GM23338 (cell line): ENCODE results near the gene CLDN11. TPM values are rescaled to one million over a fixed set of nuclear protein-coding genes. Genes with fewer than 3 reads are reported as not detected.

ENCODE experiments used
- ATAC-seq: fragments of 200-7000 bp; cut with Tn5 transposase; 3 replicates; pipeline ENCODE4 v1.9.1; 2020
- DNase-seq: peaks from one replicate; pipeline ENCODE4 v3.0.0-alpha.2; 2015; ENCODE audit warnings: low spot score
- H2AFZ ChIP-seq: fragments of 200-600 bp; sonication (generic); 2 replicates; pipeline ENCODE4 v1.8.0; 2016; ENCODE audit warnings: antibody characterized with exemption, mild to moderate bottlenecking, moderate library complexity
- H3F3A ChIP-seq: fragments of 200-600 bp; sonication (generic); replicated peaks from 2 replicates; pipeline ENCODE4 v1.8.0; 2017; ENCODE audit warnings: antibody characterized with exemption, mixed run types, low read depth
- H3K27ac ChIP-seq: fragments of 200-600 bp; sonication (generic); 2 replicates; pipeline ENCODE4 v1.6.1; 2016; ENCODE audit warnings: low read depth
- H3K27me3 ChIP-seq: fragments of 200-600 bp; sonication (generic); 2 replicates; pipeline ENCODE4 v1.8.0; 2016; ENCODE audit warnings: mild to moderate bottlenecking, mixed run types, moderate library complexity; ENCODE audit not compliant: insufficient read depth
- H3K36me3 ChIP-seq: fragments of 200-600 bp; sonication (generic); 2 replicates; pipeline ENCODE4 v1.8.0; 2016; ENCODE audit warnings: mild to moderate bottlenecking; ENCODE audit not compliant: insufficient read depth
- H3K4me1 ChIP-seq: fragments of 200-600 bp; sonication (generic); 2 replicates; pipeline ENCODE4 v1.8.0; 2016; ENCODE audit warnings: mild to moderate bottlenecking, moderate library complexity; ENCODE audit not compliant: insufficient read depth
- H3K4me2 ChIP-seq: fragments of 200-600 bp; sonication (generic); 2 replicates; pipeline ENCODE4 v1.7.1; 2017; ENCODE audit warnings: mixed run types
- H3K4me3 ChIP-seq: fragments of 200-600 bp; sonication (generic); 2 replicates; pipeline ENCODE4 v1.6.1; 2016; ENCODE audit warnings: mixed run types
- H3K79me2 ChIP-seq: fragments of 200-600 bp; sonication (generic); replicated peaks from 2 replicates; pipeline ENCODE4 v1.8.0; 2017; ENCODE audit warnings: mild to moderate bottlenecking; ENCODE audit not compliant: insufficient read depth
- H3K9me2 ChIP-seq: fragments of 200-600 bp; sonication (generic); 2 replicates; pipeline ENCODE4 v1.8.0; 2017; ENCODE audit not compliant: insufficient read depth
- H4K20me1 ChIP-seq: fragments of 200-600 bp; sonication (generic); replicated peaks from 2 replicates; pipeline ENCODE4 v1.8.0; 2017; ENCODE audit warnings: mild to moderate bottlenecking; ENCODE audit not compliant: insufficient read depth
- H3K27ac Mint-ChIP-seq: 2 replicates; pipeline ENCODE4 v1.8.0; 2020; ENCODE audit warnings: inconsistent platforms, mild to moderate bottlenecking, moderate library complexity, mixed read lengths
- H3K27me3 Mint-ChIP-seq: 3 replicates; pipeline ENCODE4 v1.8.0; 2022; ENCODE audit warnings: low read depth, mild to moderate bottlenecking, moderate library complexity, mixed read lengths, inconsistent platforms; ENCODE audit not compliant: insufficient read depth, poor library complexity
- H3K36me3 Mint-ChIP-seq: 3 replicates; pipeline ENCODE4 v1.8.0; 2021; ENCODE audit warnings: low read depth, mild to moderate bottlenecking, inconsistent platforms, moderate library complexity, mixed read lengths
- H3K4me1 Mint-ChIP-seq: 3 replicates; pipeline ENCODE4 v1.8.0; 2020; ENCODE audit warnings: mild to moderate bottlenecking, inconsistent platforms, mixed read lengths
- H3K4me3 Mint-ChIP-seq: 3 replicates; pipeline ENCODE4 v1.8.0; 2021; ENCODE audit warnings: moderate library complexity, mild to moderate bottlenecking, inconsistent platforms, mixed read lengths
- H3K9me3 Mint-ChIP-seq: 3 replicates; pipeline ENCODE4 v1.8.0; 2020; ENCODE audit warnings: moderate library complexity, mild to moderate bottlenecking, inconsistent platforms, mixed read lengths
- CREB1 ChIP-seq: fragments of 250-450 bp; sonication (Bioruptor Pico); IDR thresholded peaks from 2 replicates; pipeline ENCODE4 v1.5.0; 2020; ENCODE audit warnings: low read depth, mild to moderate bottlenecking, moderate library complexity
- EZH2 ChIP-seq: fragments of 200-600 bp; sonication (generic); IDR thresholded peaks from one replicate; pipeline ENCODE4 v1.8.0; 2017; ENCODE audit warnings: antibody characterized with exemption, mild to moderate bottlenecking, low read depth; ENCODE audit not compliant: unreplicated experiment
- EZH2phosphoT487 ChIP-seq: fragments of 200-600 bp; sonication (generic); IDR thresholded peaks from one replicate; pipeline ENCODE4 v1.8.1; 2018; ENCODE audit warnings: antibody characterized with exemption; ENCODE audit not compliant: unreplicated experiment
- JUNB ChIP-seq: IDR thresholded peaks from one replicate; pipeline ENCODE4 v1.6.1; 2016; ENCODE audit warnings: antibody characterized with exemption; ENCODE audit not compliant: unreplicated experiment
- NANOG ChIP-seq: IDR thresholded peaks from 2 replicates; pipeline ENCODE4 v1.6.1; 2016; ENCODE audit warnings: antibody characterized with exemption, borderline replicate concordance
- POLR2AphosphoS5 ChIP-seq: IDR thresholded peaks from 2 replicates; pipeline ENCODE4 v1.6.1; 2016; ENCODE audit warnings: antibody characterized with exemption, low read depth
- STAT1 ChIP-seq: IDR thresholded peaks from one replicate; pipeline ENCODE4 v1.6.1; 2016; ENCODE audit warnings: antibody characterized with exemption; ENCODE audit not compliant: unreplicated experiment
- ZNF114 ChIP-seq: fragments of 250-450 bp; sonication (Bioruptor Pico); IDR thresholded peaks from 2 replicates; pipeline ENCODE4 v1.5.0; 2020; ENCODE audit warnings: mild to moderate bottlenecking, moderate library complexity
- ZNF331 ChIP-seq: fragments of 250-450 bp; sonication (Bioruptor Pico); IDR thresholded peaks from 2 replicates; pipeline ENCODE4 v1.5.0; 2020; ENCODE audit warnings: low read depth, mild to moderate bottlenecking, moderate library complexity
- polyA plus RNA-seq: library from polyadenylated mRNA; unstranded; fragments of >200 nt; fragmentation: Nextera tagmentation; extraction: Ambion mirVana; gene quantifications from 2 replicates; pipeline ENCODE4 v1.2.1, GENCODE V29; 2016
- total RNA-seq: library from RNA; depleted of rRNA; stranded (reverse); fragments of >200 nt; shearing (Covaris generic); gene quantifications from 2 replicates; pipeline ENCODE4 v1.2.3, GENCODE V29; 2014
- TF ChIP-seq, protein P1 (sequence below), 2 experiments: fragments of 200-600 bp in 1 of 2; sonication (generic) in 1 of 2; conservative IDR thresholded peaks; 2 replicates each; pipeline versions ENCODE4 v1.5.1 to v1.6.1; 2016 to 2017; ENCODE audit warnings: antibody characterized with exemption in 2 of 2, low read depth in 2 of 2, mild to moderate bottlenecking in 2 of 2, moderate library complexity in 1 of 2
- TF ChIP-seq, protein P2 (sequence below): IDR thresholded peaks from 2 replicates; pipeline ENCODE4 v1.6.1; 2016; ENCODE audit warnings: antibody characterized with exemption
- TF ChIP-seq, protein P3 (sequence below): IDR thresholded peaks from one replicate; pipeline ENCODE4 v1.6.1; 2018; ENCODE audit warnings: antibody characterized with exemption; ENCODE audit not compliant: unreplicated experiment
- TF ChIP-seq, protein P4 (sequence below): fragments of 250-450 bp; sonication (Bioruptor Pico); IDR thresholded peaks from 2 replicates; pipeline ENCODE4 v1.5.0; 2020; ENCODE audit warnings: mild to moderate bottlenecking, moderate library complexity

CLDN11 gene
- total and polyA plus RNA-seq, 2 experiments from 2014 or later, result 5.2 to 8.3 TPM

DNA sequence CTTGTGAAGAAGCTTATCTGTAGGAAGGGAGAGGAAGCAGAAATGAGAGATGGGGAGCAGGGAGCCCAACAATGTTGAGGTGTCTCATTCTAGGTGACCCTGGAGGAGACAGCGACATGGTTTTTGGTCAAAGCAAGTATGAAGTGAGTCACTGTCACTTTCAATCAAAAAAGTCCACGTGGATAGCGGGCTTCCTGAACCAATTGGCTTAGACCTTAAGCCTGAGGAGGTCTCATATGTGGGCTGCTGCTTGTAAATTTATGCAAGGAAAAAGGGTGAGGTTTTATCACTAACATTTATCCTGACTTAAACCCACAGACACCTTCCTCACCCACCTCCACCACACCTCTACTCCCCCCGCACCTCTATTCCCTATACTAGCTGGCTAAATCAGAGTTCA lies 22.7 kb downstream of the CLDN11 start:
- TF ChIP-seq, protein P1, sequence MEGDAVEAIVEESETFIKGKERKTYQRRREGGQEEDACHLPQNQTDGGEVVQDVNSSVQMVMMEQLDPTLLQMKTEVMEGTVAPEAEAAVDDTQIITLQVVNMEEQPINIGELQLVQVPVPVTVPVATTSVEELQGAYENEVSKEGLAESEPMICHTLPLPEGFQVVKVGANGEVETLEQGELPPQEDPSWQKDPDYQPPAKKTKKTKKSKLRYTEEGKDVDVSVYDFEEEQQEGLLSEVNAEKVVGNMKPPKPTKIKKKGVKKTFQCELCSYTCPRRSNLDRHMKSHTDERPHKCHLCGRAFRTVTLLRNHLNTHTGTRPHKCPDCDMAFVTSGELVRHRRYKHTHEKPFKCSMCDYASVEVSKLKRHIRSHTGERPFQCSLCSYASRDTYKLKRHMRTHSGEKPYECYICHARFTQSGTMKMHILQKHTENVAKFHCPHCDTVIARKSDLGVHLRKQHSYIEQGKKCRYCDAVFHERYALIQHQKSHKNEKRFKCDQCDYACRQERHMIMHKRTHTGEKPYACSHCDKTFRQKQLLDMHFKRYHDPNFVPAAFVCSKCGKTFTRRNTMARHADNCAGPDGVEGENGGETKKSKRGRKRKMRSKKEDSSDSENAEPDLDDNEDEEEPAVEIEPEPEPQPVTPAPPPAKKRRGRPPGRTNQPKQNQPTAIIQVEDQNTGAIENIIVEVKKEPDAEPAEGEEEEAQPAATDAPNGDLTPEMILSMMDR (conservative IDR thresholded peaks at IDR 0.05; ENCODE audit: low read depth in 2 of 2), result no peak
- TF ChIP-seq JUNB (no peak), STAT1 (no peak), EZH2phosphoT487 (no peak), CREB1 (CRISPR knock-in tag) (no peak), EZH2 (no peak), NANOG (no peak), ZNF114 (CRISPR knock-in tag) (no peak), POLR2AphosphoS5 (no peak), ZNF331 (CRISPR knock-in tag) (no peak)
- TF ChIP-seq, protein P2, sequence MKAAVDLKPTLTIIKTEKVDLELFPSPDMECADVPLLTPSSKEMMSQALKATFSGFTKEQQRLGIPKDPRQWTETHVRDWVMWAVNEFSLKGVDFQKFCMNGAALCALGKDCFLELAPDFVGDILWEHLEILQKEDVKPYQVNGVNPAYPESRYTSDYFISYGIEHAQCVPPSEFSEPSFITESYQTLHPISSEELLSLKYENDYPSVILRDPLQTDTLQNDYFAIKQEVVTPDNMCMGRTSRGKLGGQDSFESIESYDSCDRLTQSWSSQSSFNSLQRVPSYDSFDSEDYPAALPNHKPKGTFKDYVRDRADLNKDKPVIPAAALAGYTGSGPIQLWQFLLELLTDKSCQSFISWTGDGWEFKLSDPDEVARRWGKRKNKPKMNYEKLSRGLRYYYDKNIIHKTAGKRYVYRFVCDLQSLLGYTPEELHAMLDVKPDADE, result no peak
- TF ChIP-seq, protein P3, sequence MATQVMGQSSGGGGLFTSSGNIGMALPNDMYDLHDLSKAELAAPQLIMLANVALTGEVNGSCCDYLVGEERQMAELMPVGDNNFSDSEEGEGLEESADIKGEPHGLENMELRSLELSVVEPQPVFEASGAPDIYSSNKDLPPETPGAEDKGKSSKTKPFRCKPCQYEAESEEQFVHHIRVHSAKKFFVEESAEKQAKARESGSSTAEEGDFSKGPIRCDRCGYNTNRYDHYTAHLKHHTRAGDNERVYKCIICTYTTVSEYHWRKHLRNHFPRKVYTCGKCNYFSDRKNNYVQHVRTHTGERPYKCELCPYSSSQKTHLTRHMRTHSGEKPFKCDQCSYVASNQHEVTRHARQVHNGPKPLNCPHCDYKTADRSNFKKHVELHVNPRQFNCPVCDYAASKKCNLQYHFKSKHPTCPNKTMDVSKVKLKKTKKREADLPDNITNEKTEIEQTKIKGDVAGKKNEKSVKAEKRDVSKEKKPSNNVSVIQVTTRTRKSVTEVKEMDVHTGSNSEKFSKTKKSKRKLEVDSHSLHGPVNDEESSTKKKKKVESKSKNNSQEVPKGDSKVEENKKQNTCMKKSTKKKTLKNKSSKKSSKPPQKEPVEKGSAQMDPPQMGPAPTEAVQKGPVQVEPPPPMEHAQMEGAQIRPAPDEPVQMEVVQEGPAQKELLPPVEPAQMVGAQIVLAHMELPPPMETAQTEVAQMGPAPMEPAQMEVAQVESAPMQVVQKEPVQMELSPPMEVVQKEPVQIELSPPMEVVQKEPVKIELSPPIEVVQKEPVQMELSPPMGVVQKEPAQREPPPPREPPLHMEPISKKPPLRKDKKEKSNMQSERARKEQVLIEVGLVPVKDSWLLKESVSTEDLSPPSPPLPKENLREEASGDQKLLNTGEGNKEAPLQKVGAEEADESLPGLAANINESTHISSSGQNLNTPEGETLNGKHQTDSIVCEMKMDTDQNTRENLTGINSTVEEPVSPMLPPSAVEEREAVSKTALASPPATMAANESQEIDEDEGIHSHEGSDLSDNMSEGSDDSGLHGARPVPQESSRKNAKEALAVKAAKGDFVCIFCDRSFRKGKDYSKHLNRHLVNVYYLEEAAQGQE, result no peak
- TF ChIP-seq, protein P4, sequence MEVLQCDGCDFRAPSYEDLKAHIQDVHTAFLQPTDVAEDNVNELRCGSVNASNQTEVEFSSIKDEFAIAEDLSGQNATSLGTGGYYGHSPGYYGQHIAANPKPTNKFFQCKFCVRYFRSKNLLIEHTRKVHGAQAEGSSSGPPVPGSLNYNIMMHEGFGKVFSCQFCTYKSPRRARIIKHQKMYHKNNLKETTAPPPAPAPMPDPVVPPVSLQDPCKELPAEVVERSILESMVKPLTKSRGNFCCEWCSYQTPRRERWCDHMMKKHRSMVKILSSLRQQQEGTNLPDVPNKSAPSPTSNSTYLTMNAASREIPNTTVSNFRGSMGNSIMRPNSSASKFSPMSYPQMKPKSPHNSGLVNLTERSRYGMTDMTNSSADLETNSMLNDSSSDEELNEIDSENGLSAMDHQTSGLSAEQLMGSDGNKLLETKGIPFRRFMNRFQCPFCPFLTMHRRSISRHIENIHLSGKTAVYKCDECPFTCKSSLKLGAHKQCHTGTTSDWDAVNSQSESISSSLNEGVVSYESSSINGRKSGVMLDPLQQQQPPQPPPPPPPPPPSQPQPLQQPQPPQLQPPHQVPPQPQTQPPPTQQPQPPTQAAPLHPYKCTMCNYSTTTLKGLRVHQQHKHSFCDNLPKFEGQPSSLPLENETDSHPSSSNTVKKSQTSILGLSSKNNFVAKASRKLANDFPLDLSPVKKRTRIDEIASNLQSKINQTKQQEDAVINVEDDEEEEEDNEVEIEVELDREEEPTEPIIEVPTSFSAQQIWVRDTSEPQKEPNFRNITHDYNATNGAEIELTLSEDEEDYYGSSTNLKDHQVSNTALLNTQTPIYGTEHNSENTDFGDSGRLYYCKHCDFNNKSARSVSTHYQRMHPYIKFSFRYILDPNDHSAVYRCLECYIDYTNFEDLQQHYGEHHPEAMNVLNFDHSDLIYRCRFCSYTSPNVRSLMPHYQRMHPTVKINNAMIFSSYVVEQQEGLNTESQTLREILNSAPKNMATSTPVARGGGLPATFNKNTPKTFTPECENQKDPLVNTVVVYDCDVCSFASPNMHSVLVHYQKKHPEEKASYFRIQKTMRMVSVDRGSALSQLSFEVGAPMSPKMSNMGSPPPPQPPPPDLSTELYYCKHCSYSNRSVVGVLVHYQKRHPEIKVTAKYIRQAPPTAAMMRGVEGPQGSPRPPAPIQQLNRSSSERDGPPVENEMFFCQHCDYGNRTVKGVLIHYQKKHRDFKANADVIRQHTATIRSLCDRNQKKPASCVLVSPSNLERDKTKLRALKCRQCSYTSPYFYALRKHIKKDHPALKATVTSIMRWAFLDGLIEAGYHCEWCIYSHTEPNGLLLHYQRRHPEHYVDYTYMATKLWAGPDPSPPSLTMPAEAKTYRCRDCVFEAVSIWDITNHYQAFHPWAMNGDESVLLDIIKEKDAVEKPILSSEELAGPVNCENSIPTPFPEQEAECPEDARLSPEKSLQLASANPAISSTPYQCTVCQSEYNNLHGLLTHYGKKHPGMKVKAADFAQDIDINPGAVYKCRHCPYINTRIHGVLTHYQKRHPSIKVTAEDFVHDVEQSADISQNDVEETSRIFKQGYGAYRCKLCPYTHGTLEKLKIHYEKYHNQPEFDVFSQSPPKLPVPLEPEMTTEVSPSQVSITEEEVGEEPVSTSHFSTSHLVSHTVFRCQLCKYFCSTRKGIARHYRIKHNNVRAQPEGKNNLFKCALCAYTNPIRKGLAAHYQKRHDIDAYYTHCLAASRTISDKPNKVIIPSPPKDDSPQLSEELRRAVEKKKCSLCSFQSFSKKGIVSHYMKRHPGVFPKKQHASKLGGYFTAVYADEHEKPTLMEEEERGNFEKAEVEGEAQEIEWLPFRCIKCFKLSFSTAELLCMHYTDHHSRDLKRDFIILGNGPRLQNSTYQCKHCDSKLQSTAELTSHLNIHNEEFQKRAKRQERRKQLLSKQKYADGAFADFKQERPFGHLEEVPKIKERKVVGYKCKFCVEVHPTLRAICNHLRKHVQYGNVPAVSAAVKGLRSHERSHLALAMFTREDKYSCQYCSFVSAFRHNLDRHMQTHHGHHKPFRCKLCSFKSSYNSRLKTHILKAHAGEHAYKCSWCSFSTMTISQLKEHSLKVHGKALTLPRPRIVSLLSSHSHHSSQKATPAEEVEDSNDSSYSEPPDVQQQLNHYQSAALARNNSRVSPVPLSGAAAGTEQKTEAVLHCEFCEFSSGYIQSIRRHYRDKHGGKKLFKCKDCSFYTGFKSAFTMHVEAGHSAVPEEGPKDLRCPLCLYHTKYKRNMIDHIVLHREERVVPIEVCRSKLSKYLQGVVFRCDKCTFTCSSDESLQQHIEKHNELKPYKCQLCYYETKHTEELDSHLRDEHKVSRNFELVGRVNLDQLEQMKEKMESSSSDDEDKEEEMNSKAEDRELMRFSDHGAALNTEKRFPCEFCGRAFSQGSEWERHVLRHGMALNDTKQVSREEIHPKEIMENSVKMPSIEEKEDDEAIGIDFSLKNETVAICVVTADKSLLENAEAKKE (CRISPR knock-in tag), result no peak
- Mint-ChIP-seq H3K27me3 (peaks cover 5% of the 10 kb centered on the region), H3K9me3 (no peaks in the 10 kb centered on the region), H3K4me1 (peaks cover 9% of the 10 kb centered on the region; the same call in 2 of the 3 replicates), H3K27ac (no peak overlapping the region), H3K4me3 (no peak overlapping the region), H3K36me3 (no peaks in the 10 kb centered on the region)
- H3K27me3 ChIP-seq, result no peaks in the 10 kb centered on the region
- H2AFZ ChIP-seq, result no peak overlapping the region
- DNase-seq (no peak), ATAC-seq (no peak)
- no peaks in the 10 kb centered on the region for H3F3A ChIP-seq
- no peak overlapping the region for H3K27ac ChIP-seq
- no peaks in the 10 kb centered on the region for H3K79me2 ChIP-seq
- 0 out of 2 replicates have a peak, but pooled peaks cover 6% of the 10 kb centered on the region for H3K4me1 ChIP-seq
- H3K4me2 ChIP-seq, result no peak overlapping the region
- no peaks in the 10 kb centered on the region for H4K20me1 ChIP-seq
- no peak overlapping the region for H3K4me3 ChIP-seq
- H3K36me3 ChIP-seq, result no peaks in the 10 kb centered on the region
- peaks cover 12% of the 10 kb centered on the region; the same call in 1 of the 2 replicates for H3K9me2 ChIP-seq
